ENCODE results near the gene UBA6. TPM values are rescaled to one million over a fixed set of nuclear protein-coding genes. Genes with fewer than 3 reads are reported as not detected.

Gene UBA6
- total RNA-seq = 60.7 and 60.8 TPM in 2 replicates

GRCh38 chr4:67700738-67701516, at the start of gene UBA6:
Gene UBA6 (minus strand): TSS chr4:67701155. CDS start chr4:67701119, 36 bp downstream.
- H3K36me3 ChIP-seq (ENCODE audit: insufficient read depth, low read length) = no peaks in the 10 kb centered on the region
- peak within 1 kb of the TSS; percentile 93 for H3K27ac ChIP-seq (ENCODE audit: low read depth, low read length)
- TF ChIP-seq, protein P1, sequence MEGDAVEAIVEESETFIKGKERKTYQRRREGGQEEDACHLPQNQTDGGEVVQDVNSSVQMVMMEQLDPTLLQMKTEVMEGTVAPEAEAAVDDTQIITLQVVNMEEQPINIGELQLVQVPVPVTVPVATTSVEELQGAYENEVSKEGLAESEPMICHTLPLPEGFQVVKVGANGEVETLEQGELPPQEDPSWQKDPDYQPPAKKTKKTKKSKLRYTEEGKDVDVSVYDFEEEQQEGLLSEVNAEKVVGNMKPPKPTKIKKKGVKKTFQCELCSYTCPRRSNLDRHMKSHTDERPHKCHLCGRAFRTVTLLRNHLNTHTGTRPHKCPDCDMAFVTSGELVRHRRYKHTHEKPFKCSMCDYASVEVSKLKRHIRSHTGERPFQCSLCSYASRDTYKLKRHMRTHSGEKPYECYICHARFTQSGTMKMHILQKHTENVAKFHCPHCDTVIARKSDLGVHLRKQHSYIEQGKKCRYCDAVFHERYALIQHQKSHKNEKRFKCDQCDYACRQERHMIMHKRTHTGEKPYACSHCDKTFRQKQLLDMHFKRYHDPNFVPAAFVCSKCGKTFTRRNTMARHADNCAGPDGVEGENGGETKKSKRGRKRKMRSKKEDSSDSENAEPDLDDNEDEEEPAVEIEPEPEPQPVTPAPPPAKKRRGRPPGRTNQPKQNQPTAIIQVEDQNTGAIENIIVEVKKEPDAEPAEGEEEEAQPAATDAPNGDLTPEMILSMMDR (IDR thresholded peaks at IDR 0.05; ENCODE audit: extremely low read depth, low read depth, low read length) = peak; percentile 29
- H3K9me3 ChIP-seq (ENCODE audit: low read depth, low read length) = no peaks in the 10 kb centered on the region
- peak within 1 kb of the TSS; percentile 96 for H3K4me3 ChIP-seq (ENCODE audit: insufficient read depth, low read length)
- H3K79me2 ChIP-seq (ENCODE audit: insufficient read depth, low read length) = peaks cover 71% of the 10 kb centered on the region
- peaks cover 2% of the 10 kb centered on the region for H4K20me1 ChIP-seq (ENCODE audit: insufficient read depth, low read length)
- H3K4me2 ChIP-seq (ENCODE audit: insufficient read depth, low read length) = peak within 1 kb of the TSS; percentile 96
- peaks cover 14% of the 10 kb centered on the region for H3K4me1 ChIP-seq (ENCODE audit: insufficient read depth, low read length)
- H2AFZ ChIP-seq (ENCODE audit: low read length) = peak within 1 kb of the TSS; percentile 92
- H3K27me3 ChIP-seq (ENCODE audit: insufficient read depth, low read length) = no peaks in the 10 kb centered on the region
- peak; percentile 96 for DNase-seq (ENCODE audit: insufficient read length, low spot score, missing footprints)

- Histone ChIP-seq H3K27me3 (ENCODE audit: insufficient read depth, low read length) (no peaks in the 10 kb centered on the region), H2AFZ (ENCODE audit: low read length) (no peak overlapping the region), H3K79me2 (ENCODE audit: insufficient read depth, low read length) (no peaks in the 10 kb centered on the region), H3K4me3 (ENCODE audit: insufficient read depth, low read length) (no peak overlapping the region), H3K4me1 (ENCODE audit: insufficient read depth, low read length) (peaks cover 4% of the 10 kb centered on the region), H3K9me3 (ENCODE audit: low read depth, low read length) (no peaks in the 10 kb centered on the region), H3K27ac (ENCODE audit: low read depth, low read length) (no peak overlapping the region), H4K20me1 (ENCODE audit: insufficient read depth, low read length) (no peaks in the 10 kb centered on the region), H3K36me3 (ENCODE audit: insufficient read depth, low read length) (no peaks in the 10 kb centered on the region), H3K4me2 (ENCODE audit: insufficient read depth, low read length) (no peak overlapping the region)
- DNase-seq (ENCODE audit: insufficient read length, low spot score, missing footprints) = no peak
- TF ChIP-seq, protein P1 (IDR thresholded peaks at IDR 0.05; ENCODE audit: extremely low read depth, low read depth, low read length) = no peak
These were observed 49.7 kb upstream of the UBA6 start for GRCh38 chr4:67750691-67751090.

- H3K4me1 ChIP-seq (ENCODE audit: insufficient read depth, low read length) = peaks cover 10% of the 10 kb centered on the region
- H3K36me3 ChIP-seq (ENCODE audit: insufficient read depth, low read length) = no peaks in the 10 kb centered on the region
- no peak overlapping the region for H2AFZ ChIP-seq (ENCODE audit: low read length)
- TF ChIP-seq, protein P1 (IDR thresholded peaks at IDR 0.05; ENCODE audit: extremely low read depth, low read depth, low read length) = no peak
- no peak overlapping the region for H3K4me3 ChIP-seq (ENCODE audit: insufficient read depth, low read length)
- no peak overlapping the region for H3K27ac ChIP-seq (ENCODE audit: low read depth, low read length)
- no peak for DNase-seq (ENCODE audit: insufficient read length, low spot score, missing footprints)
- no peaks in the 10 kb centered on the region for H3K9me3 ChIP-seq (ENCODE audit: low read depth, low read length)
- H3K79me2 ChIP-seq (ENCODE audit: insufficient read depth, low read length) = no peaks in the 10 kb centered on the region
- no peak overlapping the region for H3K4me2 ChIP-seq (ENCODE audit: insufficient read depth, low read length)
- no peaks in the 10 kb centered on the region for H3K27me3 ChIP-seq (ENCODE audit: insufficient read depth, low read length)
- no peaks in the 10 kb centered on the region for H4K20me1 ChIP-seq (ENCODE audit: insufficient read depth, low read length)
These were observed 48.3 kb upstream of the UBA6 start for GRCh38 chr4:67749286-67749685.

- Histone ChIP-seq H3K36me3 (ENCODE audit: insufficient read depth, low read length) (no peaks in the 10 kb centered on the region), H3K27ac (ENCODE audit: low read depth, low read length) (no peak overlapping the region), H3K27me3 (ENCODE audit: insufficient read depth, low read length) (no peaks in the 10 kb centered on the region), H3K4me2 (ENCODE audit: insufficient read depth, low read length) (no peak overlapping the region), H3K4me3 (ENCODE audit: insufficient read depth, low read length) (no peak overlapping the region), H3K9me3 (ENCODE audit: low read depth, low read length) (no peaks in the 10 kb centered on the region), H3K79me2 (ENCODE audit: insufficient read depth, low read length) (no peaks in the 10 kb centered on the region), H4K20me1 (ENCODE audit: insufficient read depth, low read length) (no peaks in the 10 kb centered on the region), H2AFZ (ENCODE audit: low read length) (no peak overlapping the region), H3K4me1 (ENCODE audit: insufficient read depth, low read length) (peaks cover 11% of the 10 kb centered on the region)
- TF ChIP-seq, protein P1 (IDR thresholded peaks at IDR 0.05; ENCODE audit: extremely low read depth, low read depth, low read length) = peak; percentile 68
- no peak for DNase-seq (ENCODE audit: insufficient read length, low spot score, missing footprints)
These were observed 46.0 kb upstream of the UBA6 start for GRCh38 chr4:67746797-67747495.

Data from osteoblast (primary cell).